ENCODE measurements around the gene NACA2.
"Not testable (repeated sequence)": the region's sequence is repeated elsewhere in the genome, so short reads cannot be mapped to it uniquely, and the experiment has no call there.

The NACA2 gene

DNA sequence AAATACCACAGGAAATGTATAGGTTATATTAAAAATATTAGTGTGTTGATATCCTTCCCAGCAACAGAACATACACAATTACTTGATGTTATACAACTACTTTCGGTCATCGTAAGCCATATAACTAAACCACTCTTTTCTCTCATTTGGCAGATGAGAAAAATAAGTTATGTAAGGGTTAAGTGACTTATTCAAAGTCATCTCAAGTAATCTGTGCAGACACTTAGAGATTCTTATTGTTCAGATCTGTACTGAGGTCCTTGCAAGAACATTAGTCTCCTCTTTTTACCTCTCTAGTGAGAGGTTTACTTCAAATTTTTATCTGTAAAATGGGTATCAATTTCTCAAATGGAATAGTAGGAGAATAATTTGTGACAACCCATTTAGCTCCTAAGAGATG lies 15.0 kb downstream of the NACA2 start:
- DNase-seq (ENCODE audit: low read depth): no peak

DNA sequence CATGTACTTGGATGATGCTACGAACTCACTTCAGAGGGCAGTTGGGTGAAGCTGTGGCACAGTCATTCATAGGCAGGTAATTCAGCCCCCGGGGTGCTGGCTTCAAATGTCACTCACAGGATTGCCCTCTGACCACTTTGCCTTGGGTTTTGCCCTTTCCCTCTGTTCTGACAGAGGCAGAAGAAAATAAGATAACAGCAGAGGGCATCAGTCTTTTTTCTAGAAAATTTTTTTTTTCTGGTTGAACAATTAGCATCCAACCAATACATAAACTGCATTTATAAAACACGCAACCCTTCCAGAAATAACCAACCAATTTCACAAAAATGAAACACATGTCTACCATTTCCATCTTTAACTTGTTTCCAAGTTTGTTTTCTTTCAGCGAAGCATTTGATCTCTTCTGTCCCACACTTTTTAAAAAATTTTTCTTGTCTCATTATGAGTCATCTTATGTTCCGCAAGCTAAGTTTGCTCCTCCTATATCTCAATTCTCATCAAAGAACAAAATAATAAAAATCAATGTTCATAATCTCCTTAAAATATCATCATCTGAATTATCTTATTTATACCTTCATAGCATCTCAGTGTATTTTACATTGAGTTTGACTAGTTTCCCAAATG lies 15.6 kb downstream of the NACA2 start:
- peak; percentile 3 for DNase-seq (ENCODE audit: low read depth)

DNA sequence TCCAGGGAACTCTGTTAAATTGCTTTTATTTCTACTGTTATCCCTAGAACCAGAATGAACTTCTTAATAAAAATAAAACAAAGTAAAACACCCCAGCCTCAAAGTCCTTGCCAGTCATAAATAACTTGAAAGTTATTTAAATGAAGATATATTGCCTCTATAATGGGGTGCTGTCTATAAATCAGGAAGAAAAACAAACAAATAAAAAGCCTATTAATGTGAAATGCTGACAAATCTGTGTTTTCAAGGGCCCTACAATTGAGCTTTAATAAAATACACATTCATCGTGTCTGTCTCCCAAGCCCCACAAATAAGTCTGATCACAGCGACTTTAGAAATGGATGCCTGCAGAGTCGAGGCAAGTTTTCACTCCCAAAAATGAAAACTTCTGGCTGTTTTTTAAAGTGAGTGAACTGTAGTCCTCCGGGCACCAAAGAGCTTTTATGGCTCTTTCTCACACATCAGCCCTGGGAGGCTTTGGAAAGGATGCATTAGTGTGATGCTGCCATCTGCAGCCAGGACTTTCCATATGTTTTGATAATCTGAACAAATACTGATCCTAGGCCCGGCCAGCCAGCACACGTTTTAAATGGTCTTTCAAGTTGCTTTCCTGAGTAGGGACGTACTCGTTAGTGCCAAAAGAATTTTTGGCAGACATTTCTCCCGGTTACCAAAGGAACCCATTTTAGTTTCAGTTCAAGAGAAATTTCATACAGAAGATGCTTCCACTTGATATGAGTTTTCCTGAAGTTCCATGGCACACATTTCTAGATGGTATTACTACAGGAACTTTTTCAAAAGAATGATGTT lies 16.3 kb downstream of the NACA2 start:
- DNase-seq (ENCODE audit: low read depth): peak; percentile 59

DNA sequence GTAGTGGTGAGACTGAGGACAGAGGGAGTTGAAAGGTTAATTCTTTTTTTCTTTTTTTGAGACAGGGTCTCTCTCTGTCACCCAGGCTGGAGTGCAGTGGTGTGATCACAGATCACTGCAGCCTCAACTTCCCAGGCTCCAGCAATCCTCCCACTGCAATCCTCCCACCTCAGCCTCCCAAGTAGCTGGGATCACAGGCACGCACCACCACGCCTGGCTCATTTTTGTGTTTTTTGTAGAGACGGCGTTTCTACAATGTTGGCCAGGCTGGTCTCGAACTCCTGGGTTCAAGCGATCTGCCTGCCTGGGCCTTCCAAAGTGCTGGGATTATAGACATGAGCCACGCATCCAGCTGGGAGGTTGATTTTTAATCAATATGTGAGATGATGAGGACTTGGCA lies 18.5 kb downstream of the NACA2 start:
- DNase-seq (ENCODE audit: low read depth): not testable (repeated sequence)

DNA sequence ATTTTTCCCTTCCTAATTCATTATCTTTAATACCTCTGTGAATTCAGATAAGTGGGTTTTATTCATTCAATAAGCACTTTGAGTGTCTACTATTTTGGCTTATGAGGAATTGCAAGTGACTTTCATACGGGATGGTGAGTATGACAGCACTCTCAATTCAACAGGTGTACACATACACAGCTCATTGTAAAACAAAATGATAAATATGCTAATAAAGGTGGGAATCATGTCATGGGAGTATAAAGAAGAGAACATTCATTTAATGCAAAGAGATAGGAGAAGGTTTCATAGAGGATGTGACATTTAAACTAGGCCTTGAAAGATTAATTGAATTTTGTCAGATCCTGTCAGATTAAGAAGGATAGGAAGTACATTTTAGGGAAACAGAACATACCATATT lies 19.4 kb downstream of the NACA2 start:
- DNase-seq (ENCODE audit: low read depth): no peak

DNA sequence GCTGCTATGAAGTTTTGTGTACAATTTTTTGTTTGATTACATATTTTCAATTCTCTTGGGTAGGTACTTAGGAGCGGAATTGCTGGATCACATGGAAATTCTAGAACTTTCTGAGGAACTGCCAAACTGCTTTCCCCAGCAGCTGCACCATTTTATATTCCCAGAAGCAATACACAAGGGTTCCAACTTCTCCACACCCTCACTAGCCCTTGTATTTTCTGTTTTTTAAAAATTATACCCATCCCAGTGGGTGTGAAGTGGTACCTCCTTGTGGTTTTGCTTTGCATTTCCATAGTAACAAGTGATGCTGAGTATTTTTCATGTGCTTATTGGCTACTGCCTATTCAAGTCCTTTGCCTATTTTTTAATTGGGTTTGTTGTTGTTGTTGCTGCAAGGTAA lies 20.9 kb downstream of the NACA2 start:
- DNase-seq (ENCODE audit: low read depth): no peak

DNA sequence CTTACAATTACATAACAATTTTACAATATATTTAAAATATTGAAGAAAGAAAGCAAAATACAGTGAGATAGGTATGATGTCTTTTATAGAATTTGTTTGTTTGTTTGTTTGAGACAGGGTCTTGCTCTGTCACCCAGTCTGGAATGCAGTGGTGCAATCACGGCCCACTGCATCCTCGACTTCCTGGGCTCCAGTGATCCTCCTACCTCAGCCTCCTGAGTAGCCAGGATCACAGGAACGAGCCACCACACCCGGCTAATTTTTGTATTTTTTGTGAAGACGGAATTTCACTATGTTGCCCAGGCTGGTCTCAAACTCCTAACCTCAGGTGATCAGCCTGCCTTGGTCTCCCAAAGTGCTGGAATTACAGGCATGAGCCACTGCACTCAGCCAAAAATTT lies 21.5 kb downstream of the NACA2 start:
- DNase-seq (ENCODE audit: low read depth): not testable (repeated sequence)

DNA sequence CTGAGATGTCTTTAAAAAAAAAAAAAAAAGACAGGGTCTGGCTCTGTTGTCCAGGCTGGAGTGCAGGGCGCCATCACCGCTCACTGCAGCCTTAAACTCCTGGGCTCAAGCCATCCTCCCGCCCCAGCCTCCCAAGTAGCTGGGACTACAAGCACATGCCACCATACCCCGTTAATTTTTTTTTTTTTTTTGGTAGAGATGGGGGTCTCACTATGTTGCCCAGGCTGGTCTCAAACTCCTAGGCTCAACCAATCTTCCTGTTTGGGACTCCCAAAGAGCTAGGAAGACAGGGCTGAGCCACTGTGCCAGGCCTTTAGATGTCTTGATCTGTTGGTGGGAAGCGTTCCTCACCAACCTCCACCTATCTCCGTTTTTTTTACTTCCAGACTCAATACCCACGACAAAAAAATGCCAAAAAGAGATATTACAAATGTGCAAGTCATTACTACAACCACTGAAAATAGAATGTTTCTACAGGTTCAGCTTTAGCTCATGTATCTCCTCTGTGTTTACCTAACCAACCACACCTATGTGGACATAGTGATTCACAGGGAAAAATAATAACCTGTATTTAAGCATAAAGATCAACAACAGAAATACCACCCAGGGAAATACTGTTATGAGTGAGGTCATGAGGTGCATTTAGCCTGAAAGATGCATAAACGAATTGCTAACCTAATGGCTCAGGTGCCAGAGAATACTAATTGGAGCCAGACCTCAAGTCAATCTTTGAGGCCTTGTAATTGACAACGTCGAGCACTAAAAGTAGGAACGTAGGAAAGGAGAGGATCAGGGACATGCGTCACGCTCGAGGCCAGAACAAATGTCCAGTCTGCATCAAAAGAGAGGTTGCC lies 22.6 kb downstream of the NACA2 start:
- DNase-seq (ENCODE audit: low read depth): no peak

DNA sequence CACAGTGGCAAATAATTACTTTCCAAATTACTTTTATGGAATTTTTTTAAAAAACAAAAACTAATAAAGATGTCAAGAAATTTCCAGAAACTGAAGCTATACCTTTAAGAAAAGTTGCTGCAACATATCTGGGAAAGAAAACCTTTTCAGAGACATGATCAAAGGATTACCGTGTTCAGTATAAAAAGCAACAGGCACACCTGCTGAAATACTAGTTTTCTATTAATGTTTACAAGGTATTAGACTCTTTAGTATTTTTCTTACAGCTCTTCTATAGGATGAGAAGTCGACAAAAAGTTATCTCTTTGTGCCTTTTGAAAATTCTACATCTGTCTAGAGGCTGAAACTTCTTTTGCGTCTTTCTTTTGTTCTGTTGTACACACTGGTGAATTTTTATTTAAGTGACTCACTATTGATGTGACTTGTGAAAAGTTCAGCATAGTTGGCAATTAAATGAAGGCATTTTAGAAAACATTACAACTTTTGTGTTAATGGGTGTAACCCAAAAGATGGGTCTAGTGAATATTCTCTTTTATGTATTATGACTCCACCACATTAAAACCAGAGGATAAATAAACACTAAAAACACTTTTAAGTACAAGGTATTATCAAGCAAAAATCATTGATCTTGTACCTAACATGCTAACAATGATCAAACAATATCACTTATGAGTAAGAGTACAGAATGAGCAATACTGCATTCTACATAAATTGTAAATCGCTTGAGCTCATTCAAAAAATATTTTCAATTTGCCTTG lies 23.8 kb downstream of the NACA2 start:
- DNase-seq (ENCODE audit: low read depth): no peak

DNA sequence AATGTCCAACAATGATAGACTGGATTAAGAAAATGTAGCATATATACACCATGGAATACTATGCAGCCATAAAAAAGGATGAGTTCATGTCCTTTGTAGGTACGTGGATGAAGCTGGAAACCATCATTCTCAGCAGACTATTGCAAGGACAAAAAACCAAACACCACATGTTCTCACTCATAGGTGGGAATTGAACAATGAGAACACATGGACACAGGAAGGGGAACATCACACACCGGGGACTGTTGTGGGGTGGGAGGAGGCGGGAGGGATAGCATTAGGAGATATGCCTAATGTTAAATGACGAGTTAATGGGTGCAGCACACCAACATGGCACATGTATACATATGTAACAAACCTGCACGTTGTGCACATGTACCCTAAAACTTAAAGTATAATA lies 24.6 kb downstream of the NACA2 start:
- not testable (repeated sequence) for DNase-seq (ENCODE audit: low read depth)

DNA sequence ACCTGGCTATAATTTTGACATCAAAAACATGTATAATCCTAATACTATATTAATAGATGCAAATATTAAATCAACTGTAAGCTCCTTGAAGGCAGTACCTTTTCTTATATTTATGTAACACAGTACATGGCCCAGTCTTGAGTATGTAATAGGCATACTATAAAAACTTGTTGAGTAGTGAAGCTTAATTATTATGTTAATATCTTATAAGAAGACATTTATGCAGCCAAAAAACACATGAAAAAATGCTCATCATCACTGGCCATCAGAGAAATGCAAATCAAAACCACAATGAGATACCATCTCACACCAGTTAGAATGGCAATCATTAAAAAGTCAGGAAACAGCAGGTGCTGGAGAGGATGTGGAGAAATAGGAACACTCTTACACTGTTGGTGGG lies 25.2 kb downstream of the NACA2 start:
- DNase-seq (ENCODE audit: low read depth): not testable (repeated sequence)

DNA sequence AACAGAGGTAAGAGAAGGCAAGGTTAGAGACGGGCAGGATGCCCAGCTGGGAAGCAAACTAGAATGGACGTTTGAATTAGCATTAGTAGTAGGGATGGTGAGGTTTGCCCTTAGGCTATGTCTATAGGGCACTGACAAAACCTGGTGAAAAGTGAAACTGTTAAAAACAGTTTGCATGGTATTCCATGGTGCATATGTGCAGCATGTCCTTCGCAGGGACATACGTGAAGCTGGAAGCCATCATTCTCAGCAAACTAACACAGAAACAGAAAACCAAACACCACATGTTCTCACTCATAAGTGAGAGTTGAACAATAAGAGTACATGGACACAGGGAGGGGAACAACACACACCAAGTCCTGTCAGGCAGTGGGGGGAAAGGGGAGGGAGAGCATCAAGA lies 25.8 kb downstream of the NACA2 start:
- no peak for DNase-seq (ENCODE audit: low read depth)

DNA sequence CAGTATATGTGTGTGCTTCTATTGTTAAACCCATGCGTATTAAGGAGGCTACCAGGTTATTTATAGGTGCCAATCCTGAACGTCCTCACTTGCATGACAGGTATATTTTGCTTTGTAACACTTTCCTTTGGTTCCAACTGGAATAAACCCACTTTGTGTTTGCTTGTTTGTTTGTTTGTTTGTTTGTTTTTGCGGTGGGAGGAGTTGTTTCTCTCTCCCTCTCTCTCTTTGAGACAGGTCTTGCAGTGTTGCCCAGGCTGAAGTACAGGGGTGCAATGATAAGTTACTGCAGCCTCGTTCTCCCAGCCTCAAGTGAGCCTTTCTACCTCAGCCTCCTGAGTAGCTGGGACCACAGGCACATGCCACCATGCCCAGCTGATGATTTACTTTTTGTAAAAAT lies 28.7 kb downstream of the NACA2 start:
- DNase-seq (ENCODE audit: low read depth): no peak

DNA sequence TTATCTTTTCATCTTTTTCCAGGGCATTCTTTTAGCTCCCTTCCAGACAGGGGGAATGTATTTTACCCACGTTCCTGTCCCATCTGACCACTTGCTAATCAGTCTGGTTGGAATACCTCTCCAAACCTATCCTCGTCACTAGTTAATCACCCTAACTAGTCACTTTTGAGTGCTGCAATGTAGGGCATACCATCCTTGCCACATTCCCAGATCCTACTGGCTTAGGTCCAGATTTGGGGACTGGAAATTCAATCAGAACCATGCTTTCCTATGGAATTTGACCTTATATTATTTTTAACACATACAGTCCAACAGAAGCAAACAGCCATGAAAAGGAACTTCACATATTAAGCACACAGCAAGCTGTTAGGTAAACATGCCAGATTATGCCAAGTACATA lies 29.7 kb downstream of the NACA2 start:
- no peak for DNase-seq (ENCODE audit: low read depth)

DNA sequence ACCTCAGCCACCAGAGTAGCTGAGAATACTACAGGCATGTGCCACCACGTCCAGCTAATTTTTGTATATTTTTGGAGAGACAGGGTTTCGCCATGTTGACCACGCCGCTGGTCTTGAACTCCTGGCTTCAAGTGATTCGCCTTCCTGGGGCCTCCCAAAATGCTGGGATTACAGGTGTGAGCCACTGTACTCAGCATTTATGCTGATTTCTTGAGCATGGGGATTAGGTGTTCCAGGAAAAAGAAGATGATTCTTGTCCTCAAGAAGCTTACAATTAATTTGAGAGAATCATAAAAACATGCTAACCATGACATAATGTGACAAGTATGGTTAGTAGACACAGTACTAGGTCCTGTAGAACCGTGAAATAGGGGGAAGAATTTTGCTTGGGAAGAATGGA lies 30.9 kb downstream of the NACA2 start:
- no peak for DNase-seq (ENCODE audit: low read depth)

DNA sequence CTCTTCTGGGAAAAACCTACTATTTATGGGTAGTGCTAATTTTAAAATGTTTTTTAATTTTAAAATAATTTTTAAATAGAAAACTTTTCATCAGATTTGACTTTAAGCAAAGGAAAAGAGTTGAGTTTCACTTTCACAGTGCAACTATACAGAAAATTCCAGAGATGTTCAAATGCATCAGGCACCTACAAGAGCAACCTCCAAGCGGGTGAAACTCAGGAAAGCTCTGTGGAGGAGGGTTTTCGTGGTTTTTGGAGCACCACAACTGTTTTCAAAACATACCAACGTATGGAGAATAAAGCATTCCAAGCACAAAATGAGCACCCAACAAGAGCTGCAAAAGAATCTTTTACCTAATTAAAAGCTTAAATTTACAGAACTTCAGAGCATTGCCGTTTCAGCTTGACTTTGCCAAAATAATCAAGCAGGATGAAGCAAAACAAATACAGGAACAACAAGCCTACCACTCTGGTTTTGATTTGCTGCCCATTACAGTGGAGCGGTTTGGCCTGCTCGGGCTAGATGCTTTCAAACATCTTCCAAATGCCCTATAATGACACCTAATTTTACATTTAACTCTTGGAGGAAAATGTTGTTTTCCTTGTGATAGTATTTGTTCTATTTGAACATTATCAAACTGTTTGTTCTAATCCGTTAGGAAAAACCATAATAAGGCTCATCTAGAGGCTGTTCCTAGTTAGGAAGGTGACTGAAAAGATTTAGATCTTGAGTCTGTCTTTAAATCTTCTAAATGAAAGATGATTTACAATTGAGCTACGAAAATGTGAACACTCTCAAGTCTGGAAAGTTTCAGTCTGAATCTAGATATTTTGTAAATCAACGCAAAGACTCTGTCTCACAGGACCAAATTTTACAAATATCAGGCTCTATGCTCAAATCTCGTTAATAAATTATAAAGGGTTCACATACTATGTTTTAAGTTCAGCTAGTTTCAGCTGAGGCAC lies 34.5 kb downstream of the NACA2 start:
- peak; percentile 57 for DNase-seq (ENCODE audit: low read depth)

DNA sequence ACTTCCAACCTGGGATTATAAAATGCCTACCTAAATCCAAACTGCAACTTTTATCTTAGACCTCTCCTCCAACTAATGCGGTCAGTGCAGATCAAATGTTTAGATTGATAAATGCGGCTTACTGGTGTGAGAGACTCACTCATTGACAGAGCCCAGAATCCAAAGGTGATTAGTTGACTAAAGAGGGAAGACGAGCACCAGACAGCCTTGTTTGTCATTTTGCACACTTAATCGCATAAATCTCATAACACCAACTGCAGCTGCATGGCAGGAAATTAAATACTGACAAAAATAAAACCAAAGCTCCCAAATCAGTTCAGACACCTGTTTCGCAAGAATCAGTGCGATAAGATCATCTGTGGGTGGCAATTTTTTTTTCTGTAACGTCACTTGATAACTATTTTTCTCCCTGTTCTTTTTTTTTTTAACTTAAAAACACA lies 35.9 kb downstream of the NACA2 start:
- no peak for DNase-seq (ENCODE audit: low read depth)

DNA sequence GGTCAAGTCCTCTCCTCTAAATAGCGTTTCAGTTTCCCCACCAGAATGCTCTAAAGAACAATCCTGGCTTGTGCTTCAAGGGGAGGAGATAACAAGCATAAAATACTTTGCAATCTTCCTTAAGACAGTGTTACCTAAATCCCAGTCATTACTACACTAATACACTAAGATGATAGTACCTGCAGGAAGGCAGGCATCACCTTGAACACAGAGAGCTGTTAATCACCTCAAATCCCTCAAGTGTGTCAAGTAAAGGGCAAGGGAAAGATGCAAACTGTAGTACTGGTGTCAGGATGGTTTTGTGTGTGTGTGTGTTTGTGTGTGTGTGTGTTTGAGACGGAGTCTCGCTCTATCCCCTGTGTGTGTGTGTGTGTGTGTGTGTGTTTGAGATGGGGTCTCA lies 36.8 kb downstream of the NACA2 start:
- DNase-seq (ENCODE audit: low read depth): no peak

DNA sequence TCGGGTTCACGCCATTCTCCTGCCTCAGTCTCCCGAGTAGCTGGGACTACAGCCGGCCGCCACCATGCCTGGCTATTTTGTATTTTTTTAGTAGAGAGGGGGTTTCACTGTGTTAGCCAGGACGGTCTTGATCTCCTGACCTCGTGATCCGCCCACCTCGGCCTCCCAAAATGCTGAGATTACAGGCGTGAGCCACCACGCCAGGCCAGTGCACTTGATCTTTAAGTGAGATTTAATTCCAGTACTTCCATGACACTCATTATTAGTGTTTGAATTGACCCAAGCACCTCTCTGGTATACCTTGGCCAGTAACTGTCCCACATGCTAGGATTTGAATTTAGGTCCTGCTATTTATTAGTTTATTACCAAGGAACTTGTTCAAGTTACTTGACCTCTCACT lies 38.5 kb downstream of the NACA2 start:
- not testable (repeated sequence) for DNase-seq (ENCODE audit: low read depth)

DNA sequence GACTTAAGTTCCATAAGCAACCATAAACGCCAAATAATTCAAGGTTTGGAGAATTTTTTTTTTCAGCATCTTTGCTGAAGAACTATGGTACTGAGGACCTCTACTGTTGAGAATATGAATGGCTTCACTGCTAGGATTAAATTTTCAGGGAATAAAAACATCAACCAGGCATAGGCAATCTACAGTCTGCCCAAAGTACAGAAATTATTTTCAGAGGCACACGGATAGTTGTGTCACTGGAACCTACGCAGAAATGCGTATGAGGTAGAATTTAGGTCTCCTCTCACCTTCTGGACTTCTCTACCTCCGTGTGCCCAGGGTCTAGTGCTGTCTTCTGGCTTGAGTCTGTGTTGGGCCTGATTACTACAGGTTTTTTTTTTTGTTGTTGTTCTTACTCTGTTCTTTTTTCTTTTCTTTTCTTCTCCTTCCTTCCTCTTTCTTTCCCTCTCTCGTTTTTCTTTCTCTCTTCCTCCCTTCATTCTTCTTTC lies 39.7 kb downstream of the NACA2 start:
- DNase-seq (ENCODE audit: low read depth): peak; percentile 44

DNA sequence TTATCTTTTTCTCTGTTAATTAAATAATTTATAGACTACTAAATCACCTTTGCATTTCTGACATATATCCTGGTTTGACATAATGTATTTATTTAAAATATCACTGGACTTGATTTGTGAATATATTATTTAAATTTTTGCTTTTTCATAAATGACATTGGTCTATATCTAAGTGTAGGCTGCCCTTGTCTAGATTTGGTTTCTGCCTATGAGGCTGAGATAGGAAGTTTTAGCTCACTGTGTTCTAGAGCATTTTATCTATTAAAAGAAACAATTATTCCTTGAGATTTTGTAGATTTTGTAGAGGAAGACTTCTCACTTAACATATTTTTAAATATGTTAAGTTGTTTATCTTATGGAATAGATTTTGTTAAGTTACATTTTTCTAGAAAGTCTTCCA lies 43.9 kb downstream of the NACA2 start:
- no peak for DNase-seq (ENCODE audit: low read depth)
